Measurements from ENCODE around the gene PSMA1.

GRCh38 chr11:14502039-14502438 lies 18.1 kb downstream of the PSMA1 start:
- TF ChIP-seq, protein P1, sequence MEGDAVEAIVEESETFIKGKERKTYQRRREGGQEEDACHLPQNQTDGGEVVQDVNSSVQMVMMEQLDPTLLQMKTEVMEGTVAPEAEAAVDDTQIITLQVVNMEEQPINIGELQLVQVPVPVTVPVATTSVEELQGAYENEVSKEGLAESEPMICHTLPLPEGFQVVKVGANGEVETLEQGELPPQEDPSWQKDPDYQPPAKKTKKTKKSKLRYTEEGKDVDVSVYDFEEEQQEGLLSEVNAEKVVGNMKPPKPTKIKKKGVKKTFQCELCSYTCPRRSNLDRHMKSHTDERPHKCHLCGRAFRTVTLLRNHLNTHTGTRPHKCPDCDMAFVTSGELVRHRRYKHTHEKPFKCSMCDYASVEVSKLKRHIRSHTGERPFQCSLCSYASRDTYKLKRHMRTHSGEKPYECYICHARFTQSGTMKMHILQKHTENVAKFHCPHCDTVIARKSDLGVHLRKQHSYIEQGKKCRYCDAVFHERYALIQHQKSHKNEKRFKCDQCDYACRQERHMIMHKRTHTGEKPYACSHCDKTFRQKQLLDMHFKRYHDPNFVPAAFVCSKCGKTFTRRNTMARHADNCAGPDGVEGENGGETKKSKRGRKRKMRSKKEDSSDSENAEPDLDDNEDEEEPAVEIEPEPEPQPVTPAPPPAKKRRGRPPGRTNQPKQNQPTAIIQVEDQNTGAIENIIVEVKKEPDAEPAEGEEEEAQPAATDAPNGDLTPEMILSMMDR (IDR thresholded peaks at IDR 0.05; ENCODE audit: low read depth, low read length, poor library complexity, severe bottlenecking): no peak
- no peak for TF ChIP-seq EZH2phosphoT487 (IDR thresholded peaks at IDR 0.05; ENCODE audit: borderline replicate concordance, low read length)
